ENCODE data around the gene MORC4.

- no peak for TF ChIP-seq POLR2A (IDR thresholded peaks at IDR 0.05)
- TF ChIP-seq, protein P1, sequence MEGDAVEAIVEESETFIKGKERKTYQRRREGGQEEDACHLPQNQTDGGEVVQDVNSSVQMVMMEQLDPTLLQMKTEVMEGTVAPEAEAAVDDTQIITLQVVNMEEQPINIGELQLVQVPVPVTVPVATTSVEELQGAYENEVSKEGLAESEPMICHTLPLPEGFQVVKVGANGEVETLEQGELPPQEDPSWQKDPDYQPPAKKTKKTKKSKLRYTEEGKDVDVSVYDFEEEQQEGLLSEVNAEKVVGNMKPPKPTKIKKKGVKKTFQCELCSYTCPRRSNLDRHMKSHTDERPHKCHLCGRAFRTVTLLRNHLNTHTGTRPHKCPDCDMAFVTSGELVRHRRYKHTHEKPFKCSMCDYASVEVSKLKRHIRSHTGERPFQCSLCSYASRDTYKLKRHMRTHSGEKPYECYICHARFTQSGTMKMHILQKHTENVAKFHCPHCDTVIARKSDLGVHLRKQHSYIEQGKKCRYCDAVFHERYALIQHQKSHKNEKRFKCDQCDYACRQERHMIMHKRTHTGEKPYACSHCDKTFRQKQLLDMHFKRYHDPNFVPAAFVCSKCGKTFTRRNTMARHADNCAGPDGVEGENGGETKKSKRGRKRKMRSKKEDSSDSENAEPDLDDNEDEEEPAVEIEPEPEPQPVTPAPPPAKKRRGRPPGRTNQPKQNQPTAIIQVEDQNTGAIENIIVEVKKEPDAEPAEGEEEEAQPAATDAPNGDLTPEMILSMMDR (IDR thresholded peaks at IDR 0.05): no peak
Measured at GRCh38 chrX:106973433-106974149, 26.4 kb downstream of the MORC4 start.

All from adrenal gland (tissue), 5 donors.